Forelimb muscle (tissue), 1 donor: ENCODE results near the gene MEF2D. TPM values are rescaled to one million over a fixed set of nuclear protein-coding genes. Genes with fewer than 3 reads are reported as not detected.

Experiments used
- DNase-seq: peaks from one replicate; pipeline ENCODE4 v3.0.0-alpha.2; 2013; ENCODE audit warnings: low read depth
- polyA plus RNA-seq: library from polyadenylated mRNA; unstranded; fragments of 120-200 nt; gene quantifications from one replicate; pipeline ENCODE4 v1.2.1, GENCODE V29; 2013; ENCODE audit not compliant: insufficient read length

MEF2D gene
- polyA plus RNA-seq, 1 donor, result 78.6 TPM

DNA sequence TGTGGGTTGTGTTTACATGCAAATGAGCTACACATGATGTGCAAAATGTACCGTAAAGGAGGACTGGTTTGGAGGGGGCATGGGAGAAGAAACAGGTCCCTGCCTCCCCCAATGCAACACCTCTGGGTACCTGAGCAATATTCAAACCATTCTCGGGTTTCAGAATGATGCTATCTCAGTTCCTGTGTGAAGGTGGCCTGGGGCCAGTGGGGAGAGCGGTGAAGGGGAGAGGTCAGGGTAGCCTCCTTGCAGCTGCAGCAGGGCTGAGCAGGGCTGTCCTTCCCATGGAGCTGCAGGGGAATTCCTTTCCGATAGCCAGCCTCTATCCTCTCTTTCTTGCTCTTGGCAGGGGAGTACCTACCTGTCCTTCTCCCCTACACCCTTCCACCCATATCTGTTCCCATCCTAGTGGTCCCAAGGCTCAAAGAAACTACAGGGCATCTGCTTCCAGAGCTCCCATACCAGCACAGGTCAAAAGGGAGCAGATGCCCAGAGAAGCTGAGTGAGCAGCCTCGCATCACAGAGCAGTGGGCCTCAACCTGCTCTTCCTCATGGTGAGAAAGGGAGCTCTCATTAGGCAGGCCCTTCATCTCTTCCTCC is 11.9 kb downstream of the MEF2D start:
- DNase-seq, result no peak

DNA sequence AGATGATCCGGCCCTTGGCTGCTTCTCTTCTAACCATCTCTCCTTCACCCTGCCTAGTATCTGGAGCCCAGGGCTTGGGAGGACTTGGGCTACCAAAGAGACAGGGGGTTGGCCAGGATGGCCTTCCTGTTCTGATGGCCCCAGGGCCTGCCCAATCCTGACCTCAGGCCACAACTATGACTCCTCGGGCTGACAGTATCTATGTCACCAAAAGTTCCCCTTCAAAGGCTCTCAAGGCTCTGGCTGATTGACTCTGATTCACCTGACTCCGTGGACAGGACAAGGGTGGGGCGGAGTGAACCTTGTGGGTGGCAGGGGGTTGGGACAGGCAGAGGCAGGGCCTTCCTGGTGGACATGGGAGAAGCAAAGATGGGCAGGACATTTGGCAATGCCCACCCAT is 12.7 kb downstream of the MEF2D start:
- DNase-seq, result no peak

DNA sequence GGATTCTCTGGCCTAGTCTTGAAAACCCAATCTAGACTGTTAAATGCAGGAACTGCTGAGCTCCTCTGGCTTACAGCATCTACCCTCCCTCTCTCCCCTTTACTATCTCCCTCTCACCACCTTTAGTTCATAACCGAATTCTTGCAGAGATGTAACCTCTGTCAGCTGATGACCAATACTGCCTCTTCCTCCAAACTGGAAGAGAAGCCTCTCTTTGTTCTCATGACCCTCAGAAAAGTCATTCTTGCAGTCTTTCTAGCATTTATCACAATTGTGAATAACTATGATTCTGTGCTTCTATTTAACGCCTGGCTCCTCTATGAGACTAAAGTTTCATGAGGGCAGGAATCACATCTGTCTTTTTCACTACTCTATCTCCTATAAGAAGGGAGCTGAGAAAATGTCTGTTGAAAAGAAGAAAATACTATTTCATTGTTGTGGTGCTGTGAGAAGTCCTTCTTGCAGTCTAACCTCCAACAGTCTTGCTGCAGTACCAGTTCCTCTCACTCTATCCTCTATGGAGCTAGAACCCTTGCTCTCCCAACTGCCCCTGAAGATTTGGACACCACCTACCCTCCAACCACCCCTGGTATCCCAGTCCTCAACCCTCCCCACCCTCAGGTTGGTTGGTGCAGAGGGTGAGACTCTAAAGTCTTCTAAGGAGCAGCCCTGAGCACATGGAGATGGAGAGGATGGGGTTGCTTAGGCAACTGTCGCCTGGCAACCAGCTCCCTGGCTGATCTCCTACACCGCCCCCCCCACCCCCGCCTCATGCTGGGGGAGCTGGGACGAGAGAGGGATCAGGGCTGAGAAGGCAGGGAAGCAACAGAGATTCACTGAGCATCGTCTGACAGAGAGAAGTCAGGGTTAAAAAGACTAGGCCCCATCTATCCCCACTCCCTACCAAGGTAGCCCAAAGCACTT is 13.9 kb downstream of the MEF2D start:
- DNase-seq, result no peak

DNA sequence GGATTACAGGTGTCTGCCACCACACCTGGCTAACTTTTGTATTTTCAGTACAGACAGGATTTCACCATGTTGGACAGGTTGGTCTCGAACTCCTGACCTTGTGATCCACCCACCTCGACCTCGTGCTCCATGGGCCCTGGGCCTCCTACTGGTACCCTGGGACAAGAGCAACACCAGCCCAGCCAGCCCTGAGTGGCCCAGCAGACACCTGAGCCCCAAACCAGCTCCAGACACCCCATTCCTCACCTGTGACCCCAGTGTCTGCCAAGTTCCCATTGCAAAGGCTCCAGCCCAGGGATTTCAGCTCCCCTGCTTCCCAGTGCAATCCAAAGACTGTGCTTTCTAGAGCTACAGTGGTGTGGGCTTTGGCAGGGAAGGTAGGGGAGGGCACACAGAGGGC is 14.6 kb downstream of the MEF2D start:
- DNase-seq, result no peak

DNA sequence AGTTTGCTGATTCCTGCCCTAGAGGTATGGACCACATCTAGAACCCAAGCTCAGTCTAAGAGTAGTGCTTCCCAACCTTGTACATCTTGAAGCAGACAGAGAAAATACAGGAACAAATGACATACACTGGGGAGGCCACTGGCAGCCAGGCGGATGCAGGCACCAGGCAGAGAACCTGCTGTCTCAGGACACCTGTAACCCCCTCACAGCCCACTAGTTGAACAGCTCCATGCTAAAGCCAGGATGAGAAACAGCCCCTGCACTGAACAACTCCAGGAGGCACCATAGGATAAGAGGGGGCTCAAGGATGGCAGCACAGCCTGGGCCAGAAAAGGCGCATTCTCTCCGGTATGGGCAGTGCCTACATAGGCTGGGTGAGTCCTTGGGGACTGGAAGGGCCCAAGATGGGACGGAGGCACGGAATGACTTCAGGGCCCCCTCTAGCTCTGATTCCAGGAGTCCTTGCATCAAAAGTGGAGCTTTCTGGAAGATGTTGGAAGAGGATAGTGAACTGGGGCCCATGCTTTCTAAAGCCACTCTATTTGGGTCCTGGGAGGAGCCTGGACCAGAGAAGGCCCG is 16.0 kb downstream of the MEF2D start:
- no peak for DNase-seq

DNA sequence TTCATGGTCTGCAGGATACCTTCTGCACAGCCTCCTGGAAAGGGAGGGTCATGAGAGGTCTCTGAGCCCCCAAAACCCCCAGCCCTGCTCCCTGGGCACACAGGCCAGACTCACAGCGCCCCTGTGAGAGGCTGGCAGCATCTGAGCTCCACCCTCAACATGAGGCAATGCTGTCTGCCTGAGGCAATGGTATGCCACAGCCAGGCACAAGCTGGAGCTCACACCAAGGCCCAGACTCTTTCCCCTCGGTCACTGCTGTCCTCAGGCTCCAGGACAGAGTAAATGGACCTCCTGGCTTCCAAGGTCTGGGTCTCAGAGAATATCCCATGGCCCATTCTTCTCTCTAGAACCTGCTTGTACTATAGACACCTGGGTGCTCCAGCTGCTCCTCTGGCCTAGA is 17.2 kb downstream of the MEF2D start:
- DNase-seq, result no peak

DNA sequence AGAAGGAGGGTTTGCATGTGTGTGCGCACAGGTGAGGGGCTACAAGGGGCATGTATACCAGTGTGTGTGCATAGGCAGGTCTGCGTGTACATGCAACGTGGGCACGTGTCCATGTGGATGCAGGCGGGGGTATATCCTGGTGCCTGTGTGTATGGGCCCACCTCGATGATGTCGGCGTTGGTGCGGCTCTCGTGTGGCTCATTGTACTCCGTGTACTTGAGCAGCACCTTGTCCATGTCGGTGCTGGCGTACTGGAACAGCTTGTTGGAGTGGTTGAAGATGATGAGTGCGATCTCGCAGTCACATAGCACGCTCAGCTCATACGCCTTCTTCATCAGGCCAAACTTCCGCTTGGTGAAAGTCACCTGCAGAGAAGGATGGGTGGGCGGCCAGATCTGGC is 18.3 kb downstream of the MEF2D start:
- no peak for DNase-seq

GRCh38 chr1:156481527-156481926 is 19.0 kb downstream of the MEF2D start:
- DNase-seq, result no peak

DNA sequence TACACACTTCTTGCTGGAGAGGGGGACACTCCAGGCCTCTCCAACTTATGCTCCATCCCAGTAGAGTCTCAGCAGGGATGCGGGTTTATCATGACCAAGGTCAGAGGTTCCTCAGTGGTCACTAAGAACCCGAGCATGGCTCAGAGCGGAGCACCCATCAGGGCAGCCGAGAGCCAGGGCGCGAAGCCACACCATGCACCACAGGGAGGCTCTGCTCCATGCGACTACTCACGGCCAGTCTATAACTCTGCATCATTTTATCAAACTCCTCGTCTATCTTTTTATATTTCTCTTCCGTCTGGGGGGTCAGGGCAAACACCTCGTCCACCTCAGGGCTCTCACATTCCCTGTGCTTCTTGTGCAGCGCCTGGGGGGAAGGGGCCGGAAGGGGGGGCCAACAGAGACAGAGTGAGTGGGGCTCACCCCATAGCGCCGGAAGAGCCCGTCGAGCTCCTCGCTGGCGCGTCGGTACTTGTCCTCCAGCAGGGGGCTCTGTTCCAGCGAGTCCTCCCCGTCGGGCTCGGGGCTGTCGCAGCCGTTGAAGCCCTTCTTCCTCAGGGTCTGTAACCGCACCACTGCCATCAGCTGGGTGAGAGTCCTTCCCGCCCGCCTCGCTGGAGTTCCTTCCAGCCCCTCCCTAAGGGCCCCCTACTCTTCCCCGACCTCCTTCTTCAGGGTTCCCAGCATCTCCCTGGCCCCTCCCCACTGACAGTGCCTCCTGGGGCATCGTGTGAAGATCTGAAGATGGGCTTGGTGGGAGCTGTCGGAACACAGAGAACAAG is 20.0 kb downstream of the MEF2D start:
- DNase-seq, result no peak

DNA sequence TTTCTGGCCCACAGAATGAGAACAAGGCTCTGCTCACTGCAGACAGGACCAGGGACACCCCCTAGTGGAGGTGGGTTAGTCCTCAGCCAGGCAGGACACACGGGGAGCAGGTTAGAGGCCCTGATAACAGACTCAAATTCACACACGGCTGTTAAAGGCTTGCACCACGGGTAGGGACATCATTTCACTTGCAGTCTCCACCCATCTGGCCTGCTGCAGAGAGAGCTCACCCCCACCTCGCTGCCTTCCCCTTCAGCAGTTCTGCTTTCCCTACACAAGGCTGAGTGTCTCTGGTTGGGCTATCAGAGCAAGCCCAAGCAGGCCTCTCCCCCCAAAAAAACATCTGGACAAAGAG is 20.6 kb downstream of the MEF2D start:
- DNase-seq, result no peak

DNA sequence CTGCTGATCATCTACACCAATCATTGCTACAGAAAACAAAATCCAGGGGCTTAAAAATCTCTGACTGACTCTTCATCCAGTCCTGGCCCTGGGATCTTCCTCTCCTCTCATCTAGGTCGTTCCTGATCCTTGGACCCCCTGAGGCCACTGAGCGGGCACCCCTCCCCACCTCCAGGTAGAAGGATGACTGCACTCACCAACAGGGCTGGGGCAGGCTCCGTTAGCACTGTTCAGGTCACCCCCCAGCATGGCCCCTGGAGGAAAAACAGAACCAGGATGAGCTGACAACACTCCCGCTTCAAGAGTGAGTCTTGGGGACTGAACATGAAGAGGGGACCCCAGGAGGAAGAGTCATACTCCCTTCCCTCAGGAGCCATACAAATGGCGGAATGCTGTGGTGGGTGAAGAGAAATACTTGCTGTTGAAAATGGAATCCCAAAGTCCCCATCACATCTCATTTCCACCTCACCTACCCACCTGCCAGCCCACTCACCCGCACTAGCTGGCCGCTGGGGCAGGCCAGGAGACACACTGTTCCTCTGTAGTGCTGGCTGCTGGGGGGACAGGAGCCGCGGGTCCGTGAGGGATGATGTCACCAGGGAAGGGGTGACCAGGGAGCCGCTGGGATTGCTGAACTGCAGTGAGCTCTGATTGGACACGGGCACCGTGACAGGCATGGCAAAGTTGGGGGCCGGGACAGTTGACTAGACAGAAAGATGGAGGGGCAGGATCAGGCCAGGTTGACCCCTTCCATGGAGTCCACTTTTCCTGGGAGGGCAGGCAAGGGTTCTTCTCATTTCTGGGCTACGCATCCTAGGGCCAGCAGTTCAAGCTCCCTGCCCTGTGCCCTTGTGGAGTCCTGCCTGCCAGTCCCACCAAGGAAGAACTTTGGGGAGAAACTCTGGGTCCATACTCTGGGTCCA is 21.2 kb downstream of the MEF2D start:
- DNase-seq, result no peak

DNA sequence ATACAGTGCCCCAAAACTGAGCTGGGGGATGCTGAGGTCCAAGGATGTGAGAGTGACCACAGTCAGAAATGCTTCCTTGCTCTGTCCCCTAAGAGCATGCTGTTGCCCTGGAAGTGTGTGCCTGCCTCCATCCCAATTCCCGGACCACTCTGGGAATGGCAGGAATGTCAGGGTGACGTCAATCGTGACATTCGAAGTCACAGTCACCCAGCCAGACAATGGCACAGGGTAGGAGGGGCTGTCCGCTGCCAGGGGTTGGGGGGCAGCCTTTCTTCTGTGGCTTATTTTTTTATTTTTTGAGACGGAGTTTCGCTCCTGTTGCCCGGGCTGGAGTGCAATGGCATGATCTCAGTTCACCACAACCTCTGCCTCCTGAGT is 22.3 kb downstream of the MEF2D start:
- DNase-seq, result no peak

DNA sequence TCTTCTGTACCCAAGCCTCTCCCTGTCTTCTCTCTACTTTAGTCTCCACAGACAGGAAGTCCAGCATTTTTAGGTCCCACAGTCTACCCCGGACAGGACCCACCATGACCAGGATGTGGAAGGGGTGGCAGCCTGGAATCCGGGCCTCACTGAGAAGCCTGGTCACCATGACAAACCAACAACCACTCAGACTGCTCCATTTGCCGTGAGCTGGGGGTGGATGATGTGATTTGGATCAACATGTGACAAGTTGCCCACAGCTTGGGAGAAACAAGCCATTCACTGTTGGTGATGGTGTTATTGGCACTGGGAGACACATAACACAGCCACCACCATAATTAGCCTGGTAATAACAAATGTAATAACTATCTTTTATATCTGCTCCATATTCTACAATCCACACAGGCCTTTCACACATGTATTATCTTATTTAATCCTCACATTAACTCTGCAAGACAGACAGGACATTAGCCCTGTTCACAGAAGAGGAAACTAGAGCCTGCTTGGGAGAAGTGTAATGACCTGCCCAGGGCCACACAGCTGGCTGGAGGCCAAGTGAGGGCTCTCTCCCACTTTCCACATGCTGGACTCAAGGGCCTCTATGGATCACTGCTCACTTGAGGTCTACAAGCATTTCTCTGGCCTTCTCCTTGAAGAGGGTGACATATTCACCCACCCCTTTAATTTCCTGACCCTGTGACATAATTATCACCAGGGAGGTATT is 22.9 kb downstream of the MEF2D start:
- no peak for DNase-seq

GRCh38 chr1:156476501-156477298 is 23.9 kb downstream of the MEF2D start:
- no peak for DNase-seq

- DNase-seq, result no peak
Measured at GRCh38 chr1:156475568-156476500, 24.7 kb downstream of the MEF2D start.

- no peak for DNase-seq
Measured at GRCh38 chr1:156474966-156475365, 25.6 kb downstream of the MEF2D start.

DNA sequence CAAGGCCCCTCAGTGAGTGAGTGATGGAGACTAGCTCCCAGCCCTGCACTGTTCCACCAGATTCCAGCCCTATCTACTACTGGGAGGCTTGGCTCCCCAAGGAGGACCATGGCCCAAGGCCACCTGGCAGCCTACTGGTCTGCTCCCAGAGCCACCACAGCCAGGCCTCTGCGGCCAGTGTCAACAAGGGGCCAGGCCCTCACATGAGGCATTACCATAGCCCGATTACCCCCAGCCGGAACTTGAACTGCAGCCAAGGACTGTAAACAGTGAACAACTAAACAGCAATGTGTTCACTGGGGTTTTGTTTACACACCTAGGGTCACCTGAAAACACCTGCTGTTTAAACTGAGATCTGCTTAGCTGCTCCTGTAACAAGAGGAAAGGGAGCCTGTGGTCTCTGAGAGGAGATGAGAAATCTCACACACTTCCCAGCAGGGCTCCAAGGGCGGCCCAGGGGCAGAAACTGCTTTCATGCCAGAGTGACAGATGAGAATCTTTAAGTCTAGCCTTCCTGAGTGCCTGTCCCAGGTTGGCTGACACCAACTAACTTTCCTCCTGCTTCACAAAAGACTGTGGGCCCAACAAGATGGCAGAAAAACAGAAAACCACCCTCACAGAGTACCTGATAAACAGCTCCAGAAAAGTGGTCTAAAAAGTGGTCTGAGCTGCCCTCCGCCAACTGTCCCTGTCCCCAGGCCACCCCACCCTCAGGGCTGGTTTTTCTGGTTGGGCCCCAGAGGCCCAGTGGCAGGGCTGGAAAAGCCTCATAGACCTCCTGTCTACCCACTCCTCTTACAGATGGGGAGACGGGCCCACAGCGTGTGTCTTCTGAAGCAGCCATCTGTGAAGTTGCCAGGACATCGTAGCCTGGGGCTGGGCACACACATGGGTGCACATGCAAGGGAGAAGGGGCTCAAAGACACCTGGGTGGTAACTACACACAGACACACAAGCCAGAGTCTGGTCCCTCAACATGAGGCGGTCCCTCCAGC is 28.8 kb downstream of the MEF2D start:
- DNase-seq, result no peak
